ENCODE measurements around the gene SUSD6. TPM values are rescaled to one million over a fixed set of nuclear protein-coding genes. Genes with fewer than 3 reads are reported as not detected.

SUSD6 gene
- total RNA-seq, 4 donors from 2014 or later, result 54.4 to 66.3 (median 57.7) TPM

DNA sequence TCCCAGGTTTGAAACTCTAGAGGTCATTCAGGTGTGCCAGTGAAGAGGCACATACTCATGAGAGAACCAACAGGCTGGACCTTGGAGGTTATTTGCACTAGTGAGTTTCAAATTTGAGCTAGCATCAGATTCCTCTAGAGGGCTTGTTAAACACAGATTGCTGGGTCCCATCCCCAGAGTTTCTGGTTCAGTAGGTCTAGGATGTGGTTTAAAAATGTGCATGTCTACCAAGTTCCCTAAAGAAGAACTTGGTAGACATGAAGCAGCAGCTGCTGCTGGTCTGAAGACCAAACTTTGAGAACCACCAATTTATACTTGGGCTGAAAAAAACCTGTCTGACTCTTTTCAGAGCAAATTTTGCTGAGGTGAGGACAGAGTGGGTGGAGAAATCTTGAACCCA, 61.7 kb downstream of the SUSD6 start:
- no peak for DNase-seq (ENCODE audit: low spot score in 2 of 2)
- Histone ChIP-seq H3K27me3 (no peaks in the 10 kb centered on the region), H3K4me1 (peaks cover 5 to 90% (median 52%) of the 10 kb centered on the region in 4 donors), H3K27ac (peak overlapping the region in 3 of 4 donors; percentile 31 to 79 (median 57)), H3K4me3 (no peak overlapping the region), H3K36me3 (no peaks in the 10 kb centered on the region), H3K9me3 (no peaks in the 10 kb centered on the region)
- TF ChIP-seq CTCF (IDR thresholded peaks at IDR 0.05) (no peak), POLR2A (IDR thresholded peaks at IDR 0.05) (no peak), EP300 (IDR thresholded peaks at IDR 0.05) (no peak)

DNA sequence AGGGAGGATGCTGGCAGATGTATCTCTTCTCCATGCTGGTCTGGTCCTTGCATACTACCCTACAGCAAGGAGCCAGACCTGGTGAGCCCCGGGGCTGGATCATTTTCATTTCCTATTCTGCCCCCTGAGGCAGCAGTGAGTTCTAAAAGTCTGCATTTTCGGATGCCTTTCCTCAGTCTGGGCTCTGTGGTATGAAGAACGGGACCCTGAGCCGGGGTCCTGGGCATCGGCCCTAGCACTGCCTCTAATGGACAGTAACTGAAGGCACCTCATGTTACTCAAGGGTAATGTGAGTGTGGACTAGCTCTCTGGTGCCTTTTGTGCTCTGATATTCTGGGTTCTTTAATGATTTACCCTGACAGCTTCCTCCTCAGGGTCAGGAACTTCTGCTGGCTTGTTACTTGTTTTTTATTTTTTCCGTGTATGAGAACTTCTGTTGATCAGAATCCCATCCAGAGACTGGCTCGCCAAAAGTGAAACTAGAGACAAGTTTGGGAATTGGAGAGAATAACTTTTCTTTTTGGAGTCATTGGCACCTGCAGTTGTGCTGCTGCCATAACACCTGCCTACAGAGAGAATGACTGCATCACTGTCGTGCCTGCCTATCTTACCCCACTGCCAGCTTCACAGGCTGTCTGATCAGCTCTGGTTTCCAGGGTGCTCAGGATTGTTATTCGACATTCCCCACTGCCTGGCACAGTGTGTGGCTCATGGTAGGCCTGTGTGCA, 62.3 kb downstream of the SUSD6 start:
- Histone ChIP-seq H3K36me3 (no peaks in the 10 kb centered on the region), H3K9me3 (no peaks in the 10 kb centered on the region), H3K4me3 (peak overlapping the region in 1 of 4 donors; percentile 17), H3K27me3 (no peaks in the 10 kb centered on the region), H3K4me1 (peaks cover 5 to 88% (median 52%) of the 10 kb centered on the region in 4 donors), H3K27ac (peak overlapping the region in 3 of 4 donors; percentile 31 to 79 (median 57))
- WGBS, 2 donors, result 33 to 57% methylated on average over 9 of the region's 9 CpGs
- TF ChIP-seq CTCF (IDR thresholded peaks at IDR 0.05), result peak in 1 of 5 experiments; percentile 9
- no peak for TF ChIP-seq POLR2A (IDR thresholded peaks at IDR 0.05)
- no peak for TF ChIP-seq EP300 (IDR thresholded peaks at IDR 0.05)
- no peak for DNase-seq (ENCODE audit: low spot score in 2 of 2)

- Histone ChIP-seq H3K36me3 (no peaks in the 10 kb centered on the region), H3K4me3 (peak overlapping the region in 1 of 4 donors; percentile 17), H3K27me3 (no peaks in the 10 kb centered on the region), H3K4me1 (peaks cover 5 to 83% (median 51%) of the 10 kb centered on the region in 4 donors), H3K27ac (peak overlapping the region in 3 of 4 donors; percentile 31 to 79 (median 57)), H3K9me3 (no peaks in the 10 kb centered on the region)
- WGBS, 2 donors, result 57 to 62% methylated on average over 3 of the region's 3 CpGs
- TF ChIP-seq CTCF (IDR thresholded peaks at IDR 0.05) (no peak), POLR2A (IDR thresholded peaks at IDR 0.05) (no peak), EP300 (IDR thresholded peaks at IDR 0.05) (no peak)
- DNase-seq (ENCODE audit: low spot score in 2 of 2), result no peak
These were observed 63.3 kb downstream of the SUSD6 start for GRCh38 chr14:69674546-69675244.

DNA sequence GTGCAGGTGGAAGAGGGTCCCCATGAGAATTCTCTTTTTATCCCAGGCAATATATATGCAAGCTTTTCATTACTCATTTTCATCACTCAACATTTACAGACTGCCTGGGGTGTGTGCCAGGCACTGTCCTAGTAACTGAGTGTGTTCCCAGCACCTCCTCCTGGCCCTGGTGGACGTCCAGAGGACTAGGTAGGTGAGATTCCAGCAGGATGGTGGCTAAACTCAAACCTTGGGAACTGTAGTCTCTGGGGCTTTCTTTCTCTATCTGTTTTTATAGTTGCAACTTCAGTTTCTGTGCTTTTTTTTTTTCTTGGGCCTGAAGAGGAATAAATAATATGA, 63.8 kb downstream of the SUSD6 start:
- no peak for DNase-seq (ENCODE audit: low spot score in 2 of 2)
- no peaks in the 10 kb centered on the region for H3K9me3 ChIP-seq
- no peak overlapping the region for H3K4me3 ChIP-seq
- H3K27ac ChIP-seq, result peak overlapping the region in 1 of 4 donors; percentile 79
- H3K36me3 ChIP-seq, result no peaks in the 10 kb centered on the region
- 52 to 55% methylated on average over 1 of the region's 1 CpG for WGBS, 2 donors
- no peak for TF ChIP-seq CTCF (IDR thresholded peaks at IDR 0.05)
- TF ChIP-seq POLR2A (IDR thresholded peaks at IDR 0.05), result no peak
- TF ChIP-seq EP300 (IDR thresholded peaks at IDR 0.05), result no peak
- H3K27me3 ChIP-seq, result no peaks in the 10 kb centered on the region
- peaks cover 5 to 83% (median 53%) of the 10 kb centered on the region in 4 donors for H3K4me1 ChIP-seq

DNA sequence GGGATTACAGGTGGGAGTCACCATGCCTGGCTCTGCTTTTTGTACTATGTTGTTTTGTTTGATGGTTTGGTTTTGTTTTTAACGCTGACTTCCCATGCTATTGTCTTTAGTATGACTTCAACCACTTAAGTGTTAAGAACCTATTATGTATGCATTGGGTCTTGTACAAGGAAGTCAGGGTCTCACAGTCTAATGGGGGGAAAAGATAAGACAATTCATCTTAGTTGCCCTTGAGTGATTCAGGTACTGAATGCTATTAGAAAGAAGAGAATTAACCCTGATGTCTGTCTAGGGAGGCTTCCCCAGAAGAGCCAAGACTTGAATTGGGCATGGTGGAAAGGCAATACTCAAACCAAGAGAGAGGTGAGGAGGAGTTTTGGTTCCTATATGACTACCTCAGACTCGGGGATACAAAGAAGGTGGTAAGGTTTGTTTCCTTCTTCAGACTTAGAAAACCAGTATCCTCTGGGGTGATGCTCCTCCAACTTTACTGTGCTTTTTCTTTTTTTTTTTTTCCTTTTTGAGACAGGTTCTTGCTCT, 64.6 kb downstream of the SUSD6 start:
- Histone ChIP-seq H3K27me3 (no peaks in the 10 kb centered on the region), H3K36me3 (no peaks in the 10 kb centered on the region), H3K4me1 (peaks cover 5 to 83% (median 52%) of the 10 kb centered on the region in 4 donors), H3K9me3 (no peaks in the 10 kb centered on the region), H3K4me3 (no peak overlapping the region), H3K27ac (peak overlapping the region in 1 of 4 donors; percentile 79)
- no peak for DNase-seq (ENCODE audit: low spot score in 2 of 2)
- 75 to 76% methylated on average over 2 of the region's 2 CpGs for WGBS, 2 donors
- no peak for TF ChIP-seq POLR2A (IDR thresholded peaks at IDR 0.05)
- no peak for TF ChIP-seq CTCF (IDR thresholded peaks at IDR 0.05)
- no peak for TF ChIP-seq EP300 (IDR thresholded peaks at IDR 0.05)
